Measurements from ENCODE around the gene CALB2. TPM values are rescaled to one million over a fixed set of nuclear protein-coding genes. Genes with fewer than 3 reads are reported as not detected.

The CALB2 gene
- total and polyA plus RNA-seq, 2 of the 8 experiments (the other 6 are each of a cell fraction or from before 2014, with no cell fraction given), result 1.9 to 2.6 TPM

DNA sequence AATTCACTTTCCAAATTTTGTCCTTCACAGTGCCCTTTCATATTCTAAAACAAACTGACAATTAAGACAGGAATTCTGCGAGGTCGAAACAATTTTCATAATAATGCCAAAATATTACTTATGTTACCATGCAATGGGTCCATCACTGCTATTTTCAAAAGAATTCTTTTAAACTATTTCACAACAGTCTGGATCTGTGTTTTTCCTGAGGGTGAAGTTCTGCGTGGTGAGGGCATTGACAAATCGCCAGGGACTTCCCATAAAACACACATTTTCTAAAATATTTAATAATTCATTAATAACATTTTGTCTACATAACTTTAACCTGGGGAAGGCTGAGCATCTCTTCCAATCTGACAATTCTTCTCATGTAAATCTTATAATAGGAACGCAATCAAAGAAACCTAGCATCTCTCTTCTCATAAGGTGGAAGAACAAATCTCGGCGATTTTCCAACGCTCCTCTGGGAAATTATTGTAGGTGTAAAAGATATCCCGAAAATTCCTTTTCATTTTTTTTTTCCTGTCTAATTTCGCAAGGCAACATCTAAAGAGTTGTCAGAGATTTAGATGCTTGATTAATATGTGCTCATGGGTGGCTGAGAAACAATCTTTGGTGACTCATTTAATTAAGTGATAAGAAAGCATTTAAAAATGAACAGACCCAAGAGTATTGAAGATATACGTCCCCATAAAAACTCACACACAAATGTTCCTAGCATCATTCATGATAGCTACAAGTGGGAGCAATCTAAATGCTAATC, 41.5 kb downstream of the CALB2 start:
- no peak for FAIRE-seq
- no peak overlapping the region for H2BK15ac ChIP-seq (ENCODE audit: low read length)
- H3K9ac ChIP-seq (replicated peaks in 1 of 4; ENCODE audit: extremely low read depth in 1 of 4, low read depth in 3 of 4, low read length in 3 of 4), result no peak overlapping the region
- no peak overlapping the region for H2AFZ ChIP-seq (ENCODE audit: low read length)
- H3K36me3 ChIP-seq (ENCODE audit: control insufficient read depth in 2 of 4, insufficient read depth in 4 of 4, low read length in 3 of 4), result no peaks in the 10 kb centered on the region
- H3K4me3 ChIP-seq (ENCODE audit: extremely low read depth in 1 of 4, insufficient read depth in 2 of 4, low read depth in 3 of 4, low read length in 4 of 4), result no peak overlapping the region
- no peak overlapping the region for H3K18ac ChIP-seq (ENCODE audit: extremely low read depth, low read length)
- no peaks in the 10 kb centered on the region for H3K27me3 ChIP-seq (replicated peaks in 1 of 4; ENCODE audit: control insufficient read depth in 3 of 4, extremely low read depth in 1 of 4, insufficient read depth in 3 of 4, low read length in 3 of 4)
- no peak overlapping the region for H2BK12ac ChIP-seq (ENCODE audit: low read depth, low read length)
- H3K27ac ChIP-seq (ENCODE audit: low read depth, low read length), result no peak overlapping the region
- no peaks in the 10 kb centered on the region for H4K20me1 ChIP-seq (replicated peaks in 1 of 2; ENCODE audit: control insufficient read depth in 1 of 2, insufficient read depth in 2 of 2, low read length in 2 of 2)
- no peak overlapping the region for H3K56ac ChIP-seq (replicated peaks; ENCODE audit: insufficient read length, low read depth, low read length)
- peaks cover 0 to 15% (median 6%) of the 10 kb centered on the region in 4 experiments; a peak in 6 of 7 replicates for H3K4me1 ChIP-seq (replicated peaks in 1 of 4; ENCODE audit: control insufficient read depth in 3 of 4, insufficient read depth in 4 of 4, low read length in 3 of 4)
- no peak overlapping the region for H3K23ac ChIP-seq (ENCODE audit: insufficient read length)
- no peak overlapping the region for H3K4me2 ChIP-seq (ENCODE audit: insufficient read depth in 1 of 2, low read depth in 2 of 2, low read length in 2 of 2)
- no peak overlapping the region for H2BK120ac ChIP-seq (replicated peaks; ENCODE audit: low read depth, low read length)
- 90% methylated on average over 11 of the region's 11 CpGs; no CpG with 5 or more reads in 1 of the 2 experiments for WGBS, 2 experiments (ENCODE audit: extremely low coverage in 1 of 2, insufficient coverage in 1 of 2, insufficient read length in 1 of 2, insufficient replicate concordance in 2 of 2, low coverage in 1 of 2, low lambda C conversion rate in 2 of 2, missing lambda C conversion rate in 1 of 2)
- POLR2A ChIA-PET (ENCODE audit: partially characterized antibody), result no interaction called here
- no peaks in the 10 kb centered on the region for H3K9me3 ChIP-seq (ENCODE audit: insufficient read depth in 2 of 2, low read depth in 1 of 2, low read length in 1 of 2)
- H4K8ac ChIP-seq (ENCODE audit: extremely low read depth, insufficient read depth, low read length), result no peak overlapping the region
- no peaks in the 10 kb centered on the region for H3K79me2 ChIP-seq (ENCODE audit: control insufficient read depth in 1 of 2, insufficient read depth in 2 of 2, low read length in 2 of 2)
- DNase-seq (ENCODE audit: low read depth in 1 of 2, low spot score in 2 of 2), result no peak
- H3K23me2 ChIP-seq (ENCODE audit: low read depth, low read length), result no peaks in the 10 kb centered on the region
- H2BK5ac ChIP-seq (ENCODE audit: low read depth, low read length), result no peak overlapping the region
- H4K91ac ChIP-seq (replicated peaks; ENCODE audit: insufficient read length, low read length), result no peak overlapping the region
- H3K4ac ChIP-seq (replicated peaks; ENCODE audit: insufficient read length, low read depth, low read length), result no peak overlapping the region
- H4K5ac ChIP-seq (ENCODE audit: insufficient read length, low read depth, low read length), result no peak overlapping the region
- H3K14ac ChIP-seq (ENCODE audit: insufficient read length), result no peak overlapping the region
- CTCF ChIA-PET (ENCODE audit: partially characterized antibody), result interaction anchor here (1.0 to 1.4 kb wide), 4 partner anchors 12 to 100 kb away, joined by 3 to 5 read pairs (median 4); no protein-coding TSS in a partner anchor
- H2BK20ac ChIP-seq (ENCODE audit: low read length), result no peak overlapping the region
- H2AK5ac ChIP-seq (ENCODE audit: low read depth, low read length), result no peak overlapping the region
- no peaks in the 10 kb centered on the region for H3K79me1 ChIP-seq (ENCODE audit: low read depth, low read length)
- no peak for TF ChIP-seq BACH1 (IDR thresholded peaks at IDR 0.05; ENCODE audit: low read length)
- no peak for TF ChIP-seq BRCA1 (IDR thresholded peaks at IDR 0.05; ENCODE audit: low read depth, low read length)
- TF ChIP-seq ZNF274 (IDR thresholded peaks at IDR 0.05; ENCODE audit: borderline replicate concordance, extremely low read depth, low read length), result no peak
- TF ChIP-seq RFX5 (IDR thresholded peaks at IDR 0.05; ENCODE audit: borderline replicate concordance, low read depth, low read length), result no peak
- no peak for TF ChIP-seq JUND (IDR thresholded peaks at IDR 0.05; ENCODE audit: low read length)
- TF ChIP-seq, protein P1, sequence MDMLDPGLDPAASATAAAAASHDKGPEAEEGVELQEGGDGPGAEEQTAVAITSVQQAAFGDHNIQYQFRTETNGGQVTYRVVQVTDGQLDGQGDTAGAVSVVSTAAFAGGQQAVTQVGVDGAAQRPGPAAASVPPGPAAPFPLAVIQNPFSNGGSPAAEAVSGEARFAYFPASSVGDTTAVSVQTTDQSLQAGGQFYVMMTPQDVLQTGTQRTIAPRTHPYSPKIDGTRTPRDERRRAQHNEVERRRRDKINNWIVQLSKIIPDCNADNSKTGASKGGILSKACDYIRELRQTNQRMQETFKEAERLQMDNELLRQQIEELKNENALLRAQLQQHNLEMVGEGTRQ (IDR thresholded peaks at IDR 0.05; ENCODE audit: low read length), result no peak
- TF ChIP-seq, protein P2, sequence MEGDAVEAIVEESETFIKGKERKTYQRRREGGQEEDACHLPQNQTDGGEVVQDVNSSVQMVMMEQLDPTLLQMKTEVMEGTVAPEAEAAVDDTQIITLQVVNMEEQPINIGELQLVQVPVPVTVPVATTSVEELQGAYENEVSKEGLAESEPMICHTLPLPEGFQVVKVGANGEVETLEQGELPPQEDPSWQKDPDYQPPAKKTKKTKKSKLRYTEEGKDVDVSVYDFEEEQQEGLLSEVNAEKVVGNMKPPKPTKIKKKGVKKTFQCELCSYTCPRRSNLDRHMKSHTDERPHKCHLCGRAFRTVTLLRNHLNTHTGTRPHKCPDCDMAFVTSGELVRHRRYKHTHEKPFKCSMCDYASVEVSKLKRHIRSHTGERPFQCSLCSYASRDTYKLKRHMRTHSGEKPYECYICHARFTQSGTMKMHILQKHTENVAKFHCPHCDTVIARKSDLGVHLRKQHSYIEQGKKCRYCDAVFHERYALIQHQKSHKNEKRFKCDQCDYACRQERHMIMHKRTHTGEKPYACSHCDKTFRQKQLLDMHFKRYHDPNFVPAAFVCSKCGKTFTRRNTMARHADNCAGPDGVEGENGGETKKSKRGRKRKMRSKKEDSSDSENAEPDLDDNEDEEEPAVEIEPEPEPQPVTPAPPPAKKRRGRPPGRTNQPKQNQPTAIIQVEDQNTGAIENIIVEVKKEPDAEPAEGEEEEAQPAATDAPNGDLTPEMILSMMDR (IDR thresholded peaks at IDR 0.05; ENCODE audit: control extremely low read depth in 1 of 3, insufficient read depth in 1 of 3, low read depth in 1 of 3, low read length in 3 of 3), result no peak
- TF ChIP-seq, protein P3, sequence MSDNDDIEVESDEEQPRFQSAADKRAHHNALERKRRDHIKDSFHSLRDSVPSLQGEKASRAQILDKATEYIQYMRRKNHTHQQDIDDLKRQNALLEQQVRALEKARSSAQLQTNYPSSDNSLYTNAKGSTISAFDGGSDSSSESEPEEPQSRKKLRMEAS (IDR thresholded peaks at IDR 0.05), result no peak
- TF ChIP-seq TAF1 (IDR thresholded peaks at IDR 0.05; ENCODE audit: low read depth, low read length), result no peak

Data from H1 (cell line).